GF-D8 (cell line): ENCODE data around the gene CMIP.

ENCODE experiments used
- DNase-seq: peaks from one replicate; lab custom pipeline; 2025; lab: John Stamatoyannopoulos, UW

The CMIP gene

DNA sequence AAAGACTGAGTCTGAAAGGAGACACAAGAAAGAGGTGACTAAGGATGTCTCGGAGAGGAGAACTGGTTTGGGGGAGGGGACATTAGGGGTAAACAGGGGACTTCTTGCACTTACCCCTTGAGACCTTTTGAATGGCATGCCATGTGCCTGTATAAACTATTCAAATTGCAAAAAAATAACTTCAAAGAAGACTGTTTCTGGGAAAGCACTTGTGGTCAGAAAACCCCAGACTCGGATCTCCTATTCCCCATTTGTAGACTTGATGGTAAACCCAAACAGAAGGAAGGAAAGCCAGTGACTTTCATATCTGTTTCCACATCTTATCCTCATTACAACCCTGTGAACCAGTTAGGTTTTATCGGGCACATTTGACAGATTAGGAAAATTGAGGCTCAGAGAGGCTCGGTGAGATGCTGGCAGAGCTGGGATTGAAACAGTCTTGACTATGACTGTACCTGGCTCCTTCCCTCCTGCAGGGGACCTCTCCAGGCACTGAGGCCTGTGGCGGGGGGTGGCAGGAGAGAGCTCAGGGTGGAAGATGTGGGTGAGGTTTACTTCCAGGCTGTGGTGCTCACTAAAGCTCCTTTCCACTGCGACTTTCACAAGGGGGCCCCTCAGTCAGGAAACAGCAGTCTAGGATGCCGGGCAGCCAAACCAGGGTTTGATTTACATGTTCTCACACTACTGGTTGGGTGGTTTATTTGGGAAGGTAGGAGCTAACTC lies 304.0 kb downstream of the CMIP start:
- peak; percentile 76 for DNase-seq

DNA sequence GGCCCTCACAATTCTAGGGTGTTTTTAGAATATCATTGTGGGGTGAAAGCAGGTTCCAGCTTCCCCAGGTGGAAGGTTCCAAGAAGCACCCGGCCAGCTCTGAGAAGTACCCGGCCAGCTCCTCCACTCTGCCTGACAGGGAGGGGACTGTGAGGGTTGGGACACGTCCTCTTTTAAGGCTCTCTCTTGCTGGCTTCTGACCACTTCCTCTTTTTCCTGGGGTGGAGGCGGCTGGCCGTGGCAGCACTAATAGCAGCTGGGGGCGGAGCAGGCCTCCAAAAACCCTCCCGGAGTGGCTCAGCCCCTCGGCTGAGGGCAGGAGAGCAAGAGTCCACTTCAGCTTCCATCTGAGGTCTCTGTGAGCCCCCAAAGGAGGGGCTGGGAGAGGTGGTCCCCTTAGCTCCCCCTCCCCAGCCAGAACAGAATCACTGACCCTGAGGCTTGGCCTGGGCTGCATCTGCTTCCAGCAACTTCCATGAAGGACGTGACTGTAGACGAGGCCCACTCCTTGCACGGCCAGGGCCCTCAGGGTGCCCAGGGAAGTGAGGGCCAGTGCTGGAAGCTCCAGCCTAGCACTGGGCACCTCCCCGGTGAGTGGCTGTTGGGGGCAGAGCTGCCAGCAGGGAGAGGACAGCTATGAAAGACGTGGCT lies 307.7 kb downstream of the CMIP start:
- peak; percentile 95 for DNase-seq

DNA sequence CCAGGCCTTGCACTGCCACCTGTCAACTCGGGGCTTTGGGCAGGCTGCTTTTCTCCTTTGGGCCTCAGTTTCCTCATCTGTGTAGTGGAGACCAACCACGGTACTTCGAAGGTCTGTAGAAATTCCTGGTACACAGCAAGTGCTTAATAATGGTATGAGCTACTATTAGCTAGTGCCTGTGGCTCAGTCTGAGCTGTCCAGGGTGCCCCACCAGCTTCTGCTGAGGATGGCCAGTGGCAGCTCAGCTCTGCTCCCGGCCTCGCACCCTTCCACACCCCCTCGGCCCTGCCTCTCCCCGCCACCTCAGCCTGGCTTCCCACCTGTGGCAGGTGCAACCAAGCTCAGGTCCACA lies 308.2 kb downstream of the CMIP start:
- no peak for DNase-seq

DNA sequence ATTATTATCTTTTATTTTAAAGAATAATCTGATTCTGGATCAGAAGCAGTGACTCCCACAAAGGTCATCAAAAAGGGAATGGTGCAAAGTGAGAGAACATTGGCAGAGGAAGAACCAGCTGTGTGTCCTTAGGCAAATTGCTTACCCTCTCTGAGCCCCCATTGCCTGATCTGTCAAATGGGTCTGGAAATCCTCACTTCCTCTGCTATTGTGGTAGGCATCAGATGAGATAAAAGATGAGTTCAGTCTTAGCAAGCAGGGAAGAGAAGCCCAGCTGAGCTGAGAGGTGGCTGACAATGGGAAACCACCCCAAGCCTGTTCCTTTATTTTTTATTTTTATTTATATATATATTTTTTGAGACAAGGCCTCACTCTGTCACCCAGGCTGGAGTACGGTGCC lies 310.2 kb downstream of the CMIP start:
- DNase-seq: no peak

DNA sequence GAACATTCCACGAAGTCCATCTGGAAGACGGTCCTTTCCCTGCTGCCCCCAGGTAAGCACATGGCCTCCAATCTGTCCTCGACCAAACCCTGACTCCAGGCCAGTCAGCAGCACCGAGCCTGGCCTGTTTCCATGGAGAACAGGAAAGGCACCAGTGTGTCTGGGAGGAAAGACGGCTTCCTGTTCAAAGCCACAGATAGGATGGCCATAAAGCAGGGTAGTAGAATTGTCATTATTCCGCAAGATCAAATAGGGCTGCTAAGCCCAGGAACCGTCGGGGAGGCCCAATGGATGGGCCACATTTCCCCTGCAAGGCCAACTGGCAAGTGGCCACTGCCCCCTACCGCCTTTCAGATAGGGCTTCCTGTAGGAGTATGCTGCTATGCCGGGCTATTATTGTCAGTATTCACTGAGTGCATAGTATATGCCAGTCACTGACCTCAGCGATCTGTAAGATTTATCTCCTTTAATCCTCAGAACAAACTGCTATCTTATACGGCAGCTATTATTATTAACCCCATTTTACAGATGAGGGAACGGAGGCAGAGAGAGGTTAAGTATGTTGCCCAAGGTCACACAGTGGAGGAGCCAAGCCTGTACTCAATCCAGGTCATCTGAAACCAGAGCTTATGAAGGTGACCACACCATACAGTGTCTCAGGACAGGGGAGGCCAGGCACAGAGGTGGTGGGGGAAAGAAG lies 311.5 kb downstream of the CMIP start:
- peak; percentile 92 for DNase-seq

- DNase-seq: no peak
Measured at GRCh38 chr16:81756615-81757356, 312.2 kb downstream of the CMIP start.

- peak; percentile 55 for DNase-seq
Measured at GRCh38 chr16:81758376-81758775, 313.8 kb downstream of the CMIP start.
